CD8-positive, alpha-beta memory T cell (primary cell): ENCODE data around the gene JDP2. TPM values are rescaled to one million over a fixed set of nuclear protein-coding genes. Genes with fewer than 3 reads are reported as not detected.

Source experiments
- CTCF ChIA-PET: fragments of 350-600 bp; sonication (Branson Sonifier 250); formaldehyde crosslinking; loops from one replicate; lab custom pipeline; 2021; ENCODE audit warnings: antibody characterized with exemption; lab: Charles Lee
- POLR2A ChIA-PET: fragments of 350-600 bp; sonication (Branson Sonifier 250); formaldehyde crosslinking; loops from one replicate; lab custom pipeline; 2021; ENCODE audit warnings: antibody characterized with exemption; lab: Charles Lee
- DNase-seq, 5 donors: peaks; one replicate each; pipeline versions ENCODE4 v3.0.0 to v3.0.0-alpha.2; 2020 to 2022; ENCODE audit warnings: mixed read lengths in 1 of 5
- H3K27ac ChIP-seq: one replicate; pipeline ENCODE4 v1.7.0; 2013; ENCODE audit warnings: low read depth, mild to moderate bottlenecking, low read length, moderate library complexity
- H3K27me3 ChIP-seq: 2 replicates; pipeline ENCODE4 v1.7.0; 2013; ENCODE audit warnings: low read length, mild to moderate bottlenecking; ENCODE audit not compliant: insufficient read depth, poor library complexity, severe bottlenecking
- H3K36me3 ChIP-seq: 2 replicates; pipeline ENCODE4 v1.7.0; 2013; ENCODE audit warnings: mild to moderate bottlenecking, low read length, moderate library complexity; ENCODE audit not compliant: insufficient read depth
- H3K4me1 ChIP-seq: 2 replicates; pipeline ENCODE4 v1.7.0; 2013; ENCODE audit warnings: mild to moderate bottlenecking, low read length, moderate library complexity; ENCODE audit not compliant: insufficient read depth
- H3K4me3 ChIP-seq: 2 replicates; pipeline ENCODE4 v1.7.0; 2013; ENCODE audit warnings: mild to moderate bottlenecking, low read length
- H3K9me3 ChIP-seq: 2 replicates; pipeline ENCODE4 v1.7.0; 2013; ENCODE audit warnings: mild to moderate bottlenecking, low read length
- H3K27ac Mint-ChIP-seq, 8 donors: one replicate each; pipeline ENCODE4 v1.8.0; 2020 to 2021; ENCODE audit warnings: mixed read lengths in 8 of 8, mild to moderate bottlenecking in 6 of 8, inconsistent platforms in 3 of 8, moderate library complexity in 3 of 8
- H3K27me3 Mint-ChIP-seq, 2 donors: one replicate each; pipeline ENCODE4 v1.8.0; 2020 to 2021; ENCODE audit warnings: mixed read lengths in 2 of 2, mild to moderate bottlenecking in 1 of 2, moderate library complexity in 1 of 2
- H3K36me3 Mint-ChIP-seq, 3 donors: one replicate each; pipeline ENCODE4 v1.8.0; 2020 to 2021; ENCODE audit warnings: mixed read lengths in 3 of 3, inconsistent platforms in 1 of 3, mild to moderate bottlenecking in 1 of 3
- H3K4me1 Mint-ChIP-seq, 3 donors: one replicate each; pipeline ENCODE4 v1.8.0; 2020 to 2021; ENCODE audit warnings: mixed read lengths in 3 of 3, inconsistent platforms in 1 of 3, mild to moderate bottlenecking in 1 of 3
- H3K4me3 Mint-ChIP-seq, 7 donors: one replicate each; pipeline ENCODE4 v1.8.0; 2020 to 2021; ENCODE audit warnings: mixed read lengths in 7 of 7, mild to moderate bottlenecking in 6 of 7, moderate library complexity in 4 of 7, inconsistent platforms in 2 of 7
- H3K9me3 Mint-ChIP-seq, 5 donors: one replicate each; pipeline ENCODE4 v1.8.0; 2020 to 2022; ENCODE audit warnings: mixed read lengths in 5 of 5, mild to moderate bottlenecking in 3 of 5, moderate library complexity in 2 of 5, inconsistent platforms in 1 of 5
- polyA plus RNA-seq: library from polyadenylated mRNA; unstranded; fragments of 300-500 nt; fragmentation: Illumina TruSeq; gene quantifications from one replicate; pipeline ENCODE4 v1.2.3, GENCODE V29; 2021
- total RNA-seq, 2 experiments: library from RNA; stranded (reverse); gene quantifications; one replicate each; pipeline ENCODE4 v1.2.3, GENCODE V29; 2021

The JDP2 gene
- total and polyA plus RNA-seq, 3 experiments from 2014 or later: 0.24 to 0.53 TPM; not detected in 1

DNA sequence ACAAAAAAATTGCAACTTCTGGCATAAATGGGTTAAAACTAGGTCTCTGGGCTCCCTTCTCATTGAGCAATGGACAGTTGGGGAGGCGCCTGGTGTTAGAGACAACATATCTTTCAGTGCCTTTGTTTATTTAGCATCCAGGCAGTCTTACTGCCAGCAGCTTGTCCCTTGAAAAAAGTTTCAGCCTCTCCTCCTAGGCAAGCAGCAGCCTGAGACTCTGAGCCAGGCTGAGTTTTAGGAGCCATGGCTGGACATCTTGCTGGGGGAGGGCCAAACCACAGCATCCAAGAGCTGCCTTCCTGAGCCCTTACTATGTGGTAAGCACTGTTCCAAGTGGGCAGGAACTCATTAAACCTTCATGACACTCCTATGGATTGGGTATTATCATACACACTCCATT lies 10.1 kb upstream of the JDP2 start:
- Histone ChIP-seq H3K27ac (no peak overlapping the region), H3K36me3 (no peaks in the 10 kb centered on the region), H3K9me3 (no peaks in the 10 kb centered on the region), H3K4me1 (no peaks in the 10 kb centered on the region), H3K4me3 (no peak overlapping the region), H3K27me3 (no peaks in the 10 kb centered on the region)
- no peak for DNase-seq
- Mint-ChIP-seq H3K27me3 (peaks cover 6 to 12% of the 10 kb centered on the region in 2 donors), H3K9me3 (no peaks in the 10 kb centered on the region), H3K4me1 (peaks cover 2 to 11% (median 11%) of the 10 kb centered on the region in 3 donors), H3K4me3 (no peak overlapping the region), H3K27ac (no peak overlapping the region), H3K36me3 (no peaks in the 10 kb centered on the region)
- CTCF ChIA-PET: interaction anchor here (1.0 kb wide), 1 partner anchor 12 kb away, joined by 3 read pairs; no protein-coding TSS in a partner anchor
- POLR2A ChIA-PET: no interaction called here

DNA sequence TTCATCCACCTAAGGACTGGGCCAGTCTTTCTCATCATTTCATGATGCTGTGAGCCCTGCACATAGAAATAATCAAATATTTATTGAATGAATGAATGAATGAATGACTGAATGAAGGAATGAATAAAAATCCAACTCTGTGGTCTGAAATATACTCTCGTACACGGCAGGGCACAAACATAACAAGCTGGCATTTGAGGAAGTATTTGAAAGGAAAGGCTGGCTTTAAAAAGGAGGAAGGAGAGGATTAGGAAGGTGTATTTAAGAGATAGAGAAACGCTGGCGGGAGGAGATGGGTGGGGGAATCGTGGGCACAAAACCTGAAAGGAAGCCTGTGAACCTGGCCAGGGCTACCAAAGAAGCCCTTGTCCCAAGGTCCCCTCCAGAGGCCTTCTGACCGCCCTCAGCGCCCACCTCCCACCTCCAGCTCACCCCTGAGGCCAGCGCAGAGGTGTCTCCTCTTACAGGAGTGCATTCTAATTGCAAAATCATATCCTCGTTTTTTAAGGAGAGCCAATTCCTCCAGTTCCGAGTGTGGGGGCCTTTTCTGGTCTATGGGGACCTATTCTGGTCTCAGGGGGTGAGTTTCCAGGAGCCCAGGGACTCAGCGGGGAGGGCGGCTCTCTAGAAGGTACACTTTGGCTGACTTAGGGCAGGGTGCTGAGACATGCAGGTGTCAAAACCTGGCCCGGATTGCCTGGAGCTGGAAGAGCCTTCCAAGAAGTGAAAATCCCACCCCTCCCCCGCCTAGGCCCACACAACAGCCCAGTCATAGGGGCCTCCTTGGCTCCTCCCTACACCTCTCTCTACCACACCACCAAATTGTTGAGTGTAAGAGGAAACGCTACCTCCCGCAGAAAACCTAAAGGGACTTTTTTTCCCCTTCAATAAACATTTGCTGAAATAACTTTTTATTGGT lies 8.7 kb upstream of the JDP2 start:
- peaks cover 2 to 11% (median 11%) of the 10 kb centered on the region in 3 donors for H3K4me1 Mint-ChIP-seq
- H3K27me3 ChIP-seq: peaks cover 2% of the 10 kb centered on the region
- H3K27ac Mint-ChIP-seq: peak overlapping the region in 1 of 8 donors; percentile 25
- H3K4me3 Mint-ChIP-seq: peak overlapping the region in 1 of 7 donors; percentile 16
- peak in 1 of 5 donors; percentile 5 for DNase-seq
- H3K9me3 ChIP-seq: no peaks in the 10 kb centered on the region
- ChIA-PET POLR2A (no interaction called here), CTCF (interaction anchor here (1.0 kb wide), 1 partner anchor 13 kb away, joined by 3 read pairs; no protein-coding TSS in a partner anchor)
- no peaks in the 10 kb centered on the region for H3K9me3 Mint-ChIP-seq
- no peaks in the 10 kb centered on the region for H3K36me3 ChIP-seq
- no peaks in the 10 kb centered on the region for H3K36me3 Mint-ChIP-seq
- H3K27ac ChIP-seq: no peak overlapping the region
- H3K27me3 Mint-ChIP-seq: peaks cover 2 to 8% of the 10 kb centered on the region in 2 donors
- no peak overlapping the region for H3K4me3 ChIP-seq
- H3K4me1 ChIP-seq: no peaks in the 10 kb centered on the region

DNA sequence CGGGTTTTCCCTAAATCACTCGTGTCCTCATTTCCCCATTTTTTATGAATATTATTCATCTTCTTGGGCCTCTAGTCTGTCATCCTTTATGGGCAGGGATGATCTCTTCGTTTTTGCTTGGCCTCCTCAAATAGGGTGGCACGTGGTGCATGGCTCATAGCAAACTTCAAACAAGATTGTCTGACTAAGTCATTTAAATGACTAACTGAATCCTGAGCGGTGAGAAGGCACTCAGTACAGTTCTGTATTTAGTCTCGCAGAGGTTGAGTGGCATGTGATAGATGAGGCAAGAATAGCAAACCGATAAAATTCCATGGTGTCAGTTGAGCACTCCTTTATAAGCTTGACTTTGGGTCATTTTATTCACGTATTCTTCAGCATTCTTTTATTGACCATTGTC lies 5.7 kb upstream of the JDP2 start:
- CTCF ChIA-PET: no interaction called here
- POLR2A ChIA-PET: no interaction called here
- no peak for DNase-seq
- peaks cover 0 to 4% (median 0%) of the 10 kb centered on the region in 3 donors for H3K36me3 Mint-ChIP-seq
- H3K9me3 Mint-ChIP-seq: peaks cover 0 to 6% (median 0%) of the 10 kb centered on the region in 5 donors
- no peak overlapping the region for H3K27ac ChIP-seq
- H3K4me1 Mint-ChIP-seq: peaks cover 2 to 16% (median 11%) of the 10 kb centered on the region in 3 donors
- H3K9me3 ChIP-seq: no peaks in the 10 kb centered on the region
- H3K4me1 ChIP-seq: peaks cover 5% of the 10 kb centered on the region
- H3K4me3 Mint-ChIP-seq: no peak overlapping the region
- H3K36me3 ChIP-seq: no peaks in the 10 kb centered on the region
- H3K27me3 Mint-ChIP-seq: peaks cover 17 to 30% of the 10 kb centered on the region in 2 donors
- no peak overlapping the region for H3K27ac Mint-ChIP-seq
- no peak overlapping the region for H3K4me3 ChIP-seq
- H3K27me3 ChIP-seq: peaks cover 6% of the 10 kb centered on the region

DNA sequence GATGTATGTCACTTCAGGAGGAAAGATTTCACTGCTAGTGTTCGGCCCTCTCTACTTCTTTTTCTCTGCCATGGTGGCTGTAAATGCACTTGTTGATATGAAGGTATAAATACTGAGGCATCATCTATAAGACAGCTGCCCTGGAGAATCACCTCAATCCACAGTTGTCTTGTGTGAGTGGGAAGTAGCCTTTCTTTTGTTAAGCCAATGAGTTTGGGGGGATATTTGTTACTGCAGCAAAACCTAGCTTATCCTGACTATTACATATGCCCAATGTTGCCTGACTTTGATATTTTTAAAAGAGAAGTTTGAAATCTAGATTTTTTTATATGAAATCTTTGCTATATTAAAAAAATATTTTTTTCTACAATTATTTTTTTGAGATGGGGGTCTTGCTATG lies 3.3 kb upstream of the JDP2 start:
- Histone ChIP-seq H3K27ac (no peak overlapping the region), H3K27me3 (peaks cover 16% of the 10 kb centered on the region), H3K36me3 (no peaks in the 10 kb centered on the region), H3K4me3 (no peak overlapping the region), H3K9me3 (no peaks in the 10 kb centered on the region), H3K4me1 (peaks cover 6% of the 10 kb centered on the region)
- DNase-seq: no peak
- H3K36me3 Mint-ChIP-seq: peaks cover 0 to 4% (median 0%) of the 10 kb centered on the region in 3 donors
- peaks cover 0 to 17% (median 7%) of the 10 kb centered on the region in 3 donors for H3K4me1 Mint-ChIP-seq
- peaks cover 17 to 41% of the 10 kb centered on the region in 2 donors for H3K27me3 Mint-ChIP-seq
- ChIA-PET POLR2A (no interaction called here), CTCF (interaction anchor here (2.5 kb wide), 1 partner anchor 64 kb away, joined by 6 read pairs; no protein-coding TSS in a partner anchor)
- peaks cover 0 to 6% (median 0%) of the 10 kb centered on the region in 5 donors for H3K9me3 Mint-ChIP-seq
- no peak overlapping the region for H3K27ac Mint-ChIP-seq
- no peak overlapping the region for H3K4me3 Mint-ChIP-seq

DNA sequence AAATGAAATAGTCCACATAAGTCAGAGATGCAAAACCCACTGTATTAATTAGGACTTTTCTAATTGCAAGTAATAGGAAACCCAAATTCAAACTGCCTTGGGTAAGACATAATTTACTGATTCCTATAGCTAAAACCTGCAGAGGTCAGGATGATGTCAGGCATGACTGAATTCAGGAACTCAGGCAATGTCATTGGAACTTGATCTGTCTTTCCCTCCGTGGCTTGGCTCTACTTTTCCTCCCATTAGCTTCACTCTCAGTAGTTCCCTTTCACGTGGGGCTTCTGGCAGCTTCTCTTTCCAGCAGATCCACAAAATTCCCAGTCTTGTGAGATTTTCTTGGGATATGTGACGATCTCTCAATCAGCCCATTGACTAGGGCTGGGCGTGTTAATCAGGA lies 2.4 kb upstream of the JDP2 start:
- Histone ChIP-seq H3K4me3 (no peak overlapping the region), H3K27me3 (peaks cover 16% of the 10 kb centered on the region), H3K27ac (no peak overlapping the region), H3K36me3 (no peaks in the 10 kb centered on the region), H3K4me1 (peaks cover 6% of the 10 kb centered on the region), H3K9me3 (no peaks in the 10 kb centered on the region)
- Mint-ChIP-seq H3K4me3 (peak overlapping the region in 1 of 7 donors; percentile 36), H3K36me3 (peaks cover 0 to 4% (median 0%) of the 10 kb centered on the region in 3 donors), H3K27me3 (peaks cover 17 to 45% of the 10 kb centered on the region in 2 donors), H3K9me3 (peaks cover 0 to 6% (median 0%) of the 10 kb centered on the region in 5 donors), H3K27ac (no peak overlapping the region), H3K4me1 (peaks cover 0 to 15% (median 0%) of the 10 kb centered on the region in 3 donors)
- POLR2A ChIA-PET: no interaction called here
- no peak for DNase-seq
- CTCF ChIA-PET: interaction anchor here (1.0 to 2.5 kb wide), 2 partner anchors 63 to 136 kb away, joined by 3 to 6 read pairs; no protein-coding TSS in a partner anchor

DNA sequence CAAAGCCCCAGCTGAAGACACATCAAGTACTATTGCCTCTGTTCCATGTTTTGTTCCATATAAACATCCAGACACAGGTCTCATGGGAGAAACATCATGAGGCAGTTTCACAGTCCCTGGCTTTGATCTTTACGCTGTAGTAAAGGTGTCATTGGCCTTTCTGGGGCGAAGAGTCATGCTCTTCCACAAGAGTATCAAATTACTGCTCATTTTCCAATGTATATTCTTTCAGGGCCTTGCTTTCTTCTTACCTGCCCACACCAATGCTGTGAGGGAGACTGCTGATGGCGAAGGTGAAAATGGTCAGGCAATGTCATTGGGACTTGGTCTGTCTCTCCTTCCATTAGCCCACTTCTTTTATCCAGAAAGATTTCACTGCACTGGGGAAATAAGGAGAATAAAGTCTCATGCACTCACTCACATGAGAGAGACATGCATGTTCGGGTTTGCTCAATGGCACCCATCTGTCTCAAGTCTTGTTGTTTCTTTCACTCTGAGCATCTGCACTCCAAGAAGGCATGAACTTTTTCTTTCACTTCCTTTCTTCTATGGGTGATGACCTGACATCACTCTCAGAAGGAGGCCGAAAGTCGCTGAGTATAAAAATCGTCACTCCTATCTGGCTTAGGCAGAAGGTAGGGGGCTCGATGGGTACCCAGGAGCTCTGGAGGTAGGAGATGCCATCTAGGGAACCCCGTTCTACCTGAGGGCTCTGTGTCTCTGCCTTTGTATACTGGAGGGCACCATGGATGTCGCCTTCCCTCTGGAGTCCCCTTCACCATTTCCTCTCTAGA lies 1.3 kb upstream of the JDP2 start:
- Histone ChIP-seq H3K4me3 (no peak overlapping the region), H3K9me3 (no peaks in the 10 kb centered on the region), H3K27ac (no peak overlapping the region), H3K4me1 (peaks cover 6% of the 10 kb centered on the region), H3K27me3 (peaks cover 16% of the 10 kb centered on the region), H3K36me3 (no peaks in the 10 kb centered on the region)
- peaks cover 23 to 47% of the 10 kb centered on the region in 2 donors for H3K27me3 Mint-ChIP-seq
- no peak for DNase-seq
- peak overlapping the region in 1 of 8 donors; percentile 47 for H3K27ac Mint-ChIP-seq
- CTCF ChIA-PET: interaction anchor here (2.5 kb wide), 1 partner anchor 62 kb away, joined by 6 read pairs; no protein-coding TSS in a partner anchor
- peak overlapping the region; percentile 36 to 80 (median 58) for H3K4me3 Mint-ChIP-seq
- POLR2A ChIA-PET: no interaction called here
- H3K9me3 Mint-ChIP-seq: peaks cover 0 to 6% (median 0%) of the 10 kb centered on the region in 5 donors
- H3K4me1 Mint-ChIP-seq: peaks cover 0 to 15% (median 0%) of the 10 kb centered on the region in 3 donors
- H3K36me3 Mint-ChIP-seq: peaks cover 0 to 4% (median 0%) of the 10 kb centered on the region in 3 donors

DNA sequence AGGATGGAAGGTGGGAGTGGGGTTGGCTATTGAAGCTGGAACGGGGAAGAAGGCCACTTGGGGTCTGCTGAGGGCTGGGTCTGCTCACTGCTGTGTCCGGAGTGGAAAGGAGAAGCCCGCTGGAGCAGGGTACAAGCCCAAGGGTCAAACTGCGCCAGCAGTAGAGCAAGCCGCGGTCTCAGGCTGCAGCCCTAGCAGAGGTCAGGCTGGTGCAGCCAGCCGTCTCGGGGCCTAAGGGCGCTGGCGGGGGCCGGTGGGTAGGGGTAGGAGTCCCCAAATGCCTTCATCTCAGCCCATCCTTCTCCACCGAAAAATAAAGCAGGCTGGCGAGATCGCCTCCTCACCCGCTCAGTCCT lies 718 bp upstream of the JDP2 start:
- no peak overlapping the region for H3K27ac Mint-ChIP-seq
- peaks cover 24 to 45% of the 10 kb centered on the region in 2 donors for H3K27me3 Mint-ChIP-seq
- Histone ChIP-seq H3K9me3 (no peaks in the 10 kb centered on the region), H3K4me3 (no peak overlapping the region), H3K36me3 (no peaks in the 10 kb centered on the region), H3K4me1 (peaks cover 6% of the 10 kb centered on the region), H3K27ac (no peak overlapping the region), H3K27me3 (peaks cover 16% of the 10 kb centered on the region)
- H3K4me3 Mint-ChIP-seq: peak overlapping the region; percentile 36 to 80 (median 58)
- no peak for DNase-seq
- peaks cover 0 to 4% (median 0%) of the 10 kb centered on the region in 3 donors for H3K36me3 Mint-ChIP-seq
- peaks cover 0 to 6% (median 0%) of the 10 kb centered on the region in 5 donors for H3K9me3 Mint-ChIP-seq
- POLR2A ChIA-PET: no interaction called here
- H3K4me1 Mint-ChIP-seq: peaks cover 0 to 15% (median 0%) of the 10 kb centered on the region in 3 donors
- CTCF ChIA-PET: no interaction called here
